Fibroblast of skin of left quadriceps (primary cell): ENCODE results near the gene PDHX.
"Not testable (repeated sequence)": the region's sequence is repeated elsewhere in the genome, so short reads cannot be mapped to it uniquely, and the experiment has no call there.

Experiments used
- DNase-seq, 2 experiments: peaks; one replicate each; pipeline ENCODE4 v3.0.0-alpha.2; 2013; ENCODE audit warnings: low read depth in 2 of 2

PDHX gene

GRCh38 chr11:34910817-34911216, 5.6 kb upstream of the PDHX start:
- DNase-seq: no peak

- no peak for DNase-seq
Observed at GRCh38 chr11:34911676-34912075, 4.7 kb upstream of the PDHX start.

- not testable (repeated sequence) for DNase-seq
Observed at GRCh38 chr11:34913556-34913955, 2.9 kb upstream of the PDHX start.

- DNase-seq: no peak
Observed at GRCh38 chr11:34915136-34916014, 1.0 kb upstream of the PDHX start.

GRCh38 chr11:34916843-34917770, 689 bp downstream of the PDHX start:
- peak in 1 of 2 experiments; percentile 8 for DNase-seq

GRCh38 chr11:34921156-34921555, 4.7 kb downstream of the PDHX start:
- DNase-seq: no peak

GRCh38 chr11:34924714-34925113, 8.3 kb downstream of the PDHX start:
- DNase-seq: no peak

GRCh38 chr11:34926101-34926830, 9.8 kb downstream of the PDHX start:
- DNase-seq: peak; percentile 45 to 48

GRCh38 chr11:34926831-34927132, 10.4 kb downstream of the PDHX start:
- peak; percentile 39 to 43 for DNase-seq

GRCh38 chr11:34928268-34928959, 12.0 kb downstream of the PDHX start:
- DNase-seq: no peak

- no peak for DNase-seq
Observed at GRCh38 chr11:34928960-34929680, 12.7 kb downstream of the PDHX start.

GRCh38 chr11:34929794-34930763, 13.7 kb downstream of the PDHX start:
- DNase-seq: no peak

- no peak for DNase-seq
Observed at GRCh38 chr11:34936945-34937629, 20.7 kb downstream of the PDHX start.

GRCh38 chr11:34938611-34939010, 22.2 kb downstream of the PDHX start:
- no peak for DNase-seq

GRCh38 chr11:34940026-34940677, 23.7 kb downstream of the PDHX start:
- DNase-seq: peak in 1 of 2 experiments; percentile 20

- DNase-seq: no peak
Observed at GRCh38 chr11:34941688-34942087, 25.3 kb downstream of the PDHX start.

GRCh38 chr11:34944692-34945091, 28.3 kb downstream of the PDHX start:
- DNase-seq: no peak

- peak; percentile 47 to 48 for DNase-seq
Observed at GRCh38 chr11:34948696-34949095, 32.3 kb downstream of the PDHX start.
